K562 (cell line): Measurements from ENCODE around the gene RNU6-1. TPM values are rescaled to one million over a fixed set of nuclear protein-coding genes. Genes with fewer than 3 reads are reported as not detected.

Source experiments
- ATAC-seq: fragments of 200-7000 bp; cut with Tn5 transposase; 3 replicates; pipeline ENCODE4 v1.9.1; 2020; ENCODE audit warnings: moderate library complexity
- BruUV-seq: library from RNA; stranded (reverse); fragments of 400-500 nt; replicated peaks from 2 replicates; lab custom pipeline; 2021; lab: Mats Ljungman, UMichigan
- CTCF ChIA-PET: fragments of 300-600 bp; formaldehyde crosslinking; extraction: SDS; loops from one replicate; lab custom pipeline; 2021; ENCODE audit warnings: low intra/inter-chr PET ratio; lab: Yijun Ruan, JAX
- POLR2A ChIA-PET: fragments of 300-600, 350-650 bp; sonication (Branson Sonifier 250); formaldehyde crosslinking; extraction: SDS; loops from one replicate; lab custom pipeline; 2021; ENCODE audit warnings: antibody characterized with exemption, inconsistent platforms; lab: Yijun Ruan, JAX
- DNase-seq, 4 experiments: peaks; one replicate each; pipeline versions ENCODE4 v3.0.0 to v3.0.0-alpha.2; 2011 to 2018; ENCODE audit warnings: low spot score in 3 of 4, mixed read lengths in 3 of 4; ENCODE audit errors: extremely low read depth in 1 of 4
- FAIRE-seq: peaks from 2 replicates; lab custom pipeline; 2011; peaks lifted over from hg19 to GRCh38; lab: Jason Lieb, UNC
- H2AFZ ChIP-seq: 2 replicates; pipeline ENCODE4 v1.6.0; 2011; ENCODE audit warnings: low read depth, low read length, control low read depth, inconsistent platforms
- H3K27ac ChIP-seq: fragments of 200-600 bp; 3 replicates; pipeline ENCODE4 v1.8.0; 2011; ENCODE audit warnings: low read depth, mild to moderate bottlenecking, control low read depth, inconsistent platforms, low read length, moderate library complexity, mixed read lengths; ENCODE audit errors: extremely low read depth
- H3K27me3 ChIP-seq, 2 experiments: fragments of 300-600 bp in 1 of 2; 2 replicates in 1 of 2; 3 replicates in 1 of 2; pipeline versions ENCODE4 v1.6.0 to v1.8.0; 2011; ENCODE audit warnings: inconsistent platforms in 2 of 2, low read length in 2 of 2, mild to moderate bottlenecking in 1 of 2, mixed read lengths in 1 of 2, moderate library complexity in 1 of 2; ENCODE audit not compliant: control insufficient read depth in 2 of 2, insufficient read depth in 2 of 2
- H3K36me3 ChIP-seq: fragments of 300-600 bp; 3 replicates; pipeline ENCODE4 v1.8.0; 2011; ENCODE audit warnings: mild to moderate bottlenecking, low read length, inconsistent platforms; ENCODE audit not compliant: control insufficient read depth, insufficient read depth
- H3K4me1 ChIP-seq, 2 experiments: fragments of 200-600 bp in 1 of 2; replicated peaks in 1 of 2; 2 replicates in 1 of 2; 3 replicates in 1 of 2; pipeline versions ENCODE4 v1.5.1 to v1.8.0; 2011; ENCODE audit warnings: inconsistent platforms in 2 of 2, low read length in 2 of 2, mild to moderate bottlenecking in 1 of 2, mixed read lengths in 1 of 2, moderate library complexity in 1 of 2; ENCODE audit not compliant: control insufficient read depth in 2 of 2, insufficient read depth in 2 of 2
- H3K4me2 ChIP-seq: 2 replicates; pipeline ENCODE4 v1.6.1; 2011; ENCODE audit warnings: low read length, control low read depth, inconsistent platforms, mixed read lengths; ENCODE audit not compliant: insufficient read depth
- H3K4me3 ChIP-seq: fragments of 200-600 bp; sonication (generic), shearing (Covaris generic); 2 replicates; pipeline ENCODE4 v1.5.1; 2016; ENCODE audit warnings: control low read depth, inconsistent platforms
- H3K79me2 ChIP-seq: fragments of 200-600 bp; 3 replicates; pipeline ENCODE4 v1.8.0; 2011; ENCODE audit warnings: low read length, inconsistent platforms; ENCODE audit not compliant: control insufficient read depth, insufficient read depth
- H3K9ac ChIP-seq, 2 experiments: 2 replicates each; pipeline versions ENCODE4 v1.6.0 to v1.6.1; 2011; ENCODE audit warnings: low read depth in 2 of 2, low read length in 2 of 2, control low read depth in 1 of 2, inconsistent platforms in 1 of 2, mild to moderate bottlenecking in 1 of 2, mixed read lengths in 1 of 2; ENCODE audit not compliant: insufficient read depth in 1 of 2
- H3K9me1 ChIP-seq: one replicate; pipeline ENCODE4 v1.6.0; 2011; ENCODE audit warnings: inconsistent platforms, mild to moderate bottlenecking, low read length, moderate library complexity; ENCODE audit not compliant: control insufficient read depth, insufficient read depth
- H3K9me3 ChIP-seq: replicated peaks from 2 replicates; pipeline ENCODE4 v1.5.1; 2011; ENCODE audit warnings: low read depth, low read length, inconsistent platforms; ENCODE audit not compliant: control insufficient read depth, insufficient read depth
- H4K20me1 ChIP-seq: replicated peaks from 2 replicates; pipeline ENCODE4 v1.6.1; 2011; ENCODE audit warnings: low read length, inconsistent platforms, mixed read lengths; ENCODE audit not compliant: control insufficient read depth, insufficient read depth
- GTF2F1 ChIP-seq: IDR thresholded peaks from 2 replicates; pipeline ENCODE4 v1.6.1; 2011; ENCODE audit warnings: low read depth, low read length, improper control_type of control experiment
- ZNF384 ChIP-seq: IDR thresholded peaks from 2 replicates; pipeline ENCODE4 v1.6.1; 2012; ENCODE audit warnings: low read depth, low read length, improper control_type of control experiment
- ZNF699 ChIP-seq: fragments of 250-450 bp; sonication (Bioruptor Pico); IDR thresholded peaks from 2 replicates; pipeline ENCODE4 v1.8.0; 2021; ENCODE audit warnings: mild to moderate bottlenecking, moderate library complexity; ENCODE audit not compliant: insufficient replicate concordance
- WGBS: fragments of 100-300 bp; shearing (Covaris generic); methylation state at CpG from one replicate; pipeline ENCODE4 v1.1.6; 2016; ENCODE audit warnings: low coverage, mixed read lengths; ENCODE audit not compliant: insufficient coverage; ENCODE audit errors: missing lambda C conversion rate; 5-methylcytosine and 5-hydroxymethylcytosine counted together
- in situ Hi-C: fragments of 300-500 bp; cut with MboI; formaldehyde crosslinking; loops from 4 replicates; pipeline ENCODE4 v1.15.0; 2018; ENCODE audit warnings: inconsistent platforms, mixed read lengths
- intact Hi-C: fragments of 100-400 bp; cut with micrococcal nuclease; formaldehyde crosslinking; loops from 2 replicates; pipeline ENCODE4 v1.14.2; 2022
- polyA plus RNA-seq, 8 experiments: library from polyadenylated mRNA; depleted of rRNA in 4 of 8; stranded (reverse) in 5 of 8; unstranded in 3 of 8; fragments of >200 nt; fragmentation: Nextera tagmentation in 2 of 8; fragmentation: Illumina TruSeq in 1 of 8; extraction: Ambion mirVana in 2 of 8; extraction: Trizol in 1 of 8; gene quantifications; 2 replicates each; pipeline versions ENCODE4 v1.2.1 to v1.2.3, GENCODE V29; 2011 to 2014; ENCODE audit warnings: inconsistent platforms in 1 of 8, missing spikeins in 1 of 8
- total RNA-seq, 7 experiments: library from RNA; depleted of rRNA in 6 of 7; stranded (reverse); fragments of >200 nt in 6 of 7; fragmentation: Illumina TruSeq in 2 of 7; extraction: Trizol in 2 of 7; gene quantifications; 2 replicates each; pipeline versions ENCODE4 v1.2.1 to v1.2.3, GENCODE V29; 2011 to 2021; ENCODE audit warnings: low replicate concordance in 1 of 7
- TF ChIP-seq, protein P1 (sequence below): fragments of 450-650 bp; IDR thresholded peaks from one replicate; pipeline ENCODE4 v1.6.1; 2018; ENCODE audit warnings: mild to moderate bottlenecking, moderate library complexity; ENCODE audit not compliant: partially characterized antibody

Gene RNU6-1
- total and polyA plus RNA-seq, 9 of the 15 experiments (the other 6 are each of a cell fraction or from before 2014, with no cell fraction given): not detected

DNA sequence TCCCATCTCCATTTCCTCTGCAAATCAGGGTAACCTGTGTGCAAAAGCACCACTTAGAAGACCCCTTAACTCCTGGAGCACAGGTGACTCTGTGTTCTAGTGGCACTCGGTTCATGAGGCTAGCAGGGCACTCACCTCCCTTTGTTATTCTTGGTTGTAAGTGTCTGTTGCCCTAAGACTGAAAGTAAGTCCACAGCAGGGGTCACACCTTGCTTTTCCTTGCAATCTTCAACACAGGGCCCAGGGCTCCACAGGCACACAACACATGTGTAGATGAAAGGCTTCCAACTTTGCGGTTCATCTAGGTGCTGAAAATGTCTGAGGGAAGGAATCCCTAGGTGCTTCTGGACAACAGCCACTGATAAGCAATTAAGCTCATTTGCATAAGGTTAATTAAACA, 2.9 kb downstream of the RNU6-1 start:
- H3K9ac ChIP-seq: no peak overlapping the region
- no peak for FAIRE-seq
- H3K9me1 ChIP-seq: no peaks in the 10 kb centered on the region
- no peak for ATAC-seq
- H3K36me3 ChIP-seq: no peaks in the 10 kb centered on the region
- ChIA-PET CTCF (interaction anchor here (0.7 to 5.5 kb wide), 4 partner anchors 335 to 934 kb away, joined by 3 to 39 read pairs (median 12); no protein-coding TSS in a partner anchor), POLR2A (no interaction called here)
- H3K4me2 ChIP-seq: no peak overlapping the region
- H3K27ac ChIP-seq: no peak overlapping the region
- BruUV-seq: no TSS peak
- no peaks in the 10 kb centered on the region for H3K9me3 ChIP-seq
- H3K4me1 ChIP-seq: peaks cover 11 to 49% of the 10 kb centered on the region in 2 experiments
- H3K27me3 ChIP-seq: peaks cover 2 to 29% of the 10 kb centered on the region in 2 experiments; a peak in 4 of 5 replicates
- intact Hi-C loops: loop anchor here (1.0 to 10.0 kb wide), 2 partner anchors 380 to 532 kb away; no protein-coding TSS in a partner anchor
- no peak overlapping the region for H2AFZ ChIP-seq
- DNase-seq: no peak
- H3K79me2 ChIP-seq: no peaks in the 10 kb centered on the region
- TF ChIP-seq GTF2F1: no peak
- H4K20me1 ChIP-seq: no peaks in the 10 kb centered on the region; the same call in 1 of the 2 replicates
- 3% methylated on average over 2 of the region's 2 CpGs for WGBS
- in situ Hi-C loops: loop anchor here (5.0 to 10.0 kb wide), 2 partner anchors 380 to 902 kb away; no protein-coding TSS in a partner anchor
- H3K4me3 ChIP-seq: no peak overlapping the region

DNA sequence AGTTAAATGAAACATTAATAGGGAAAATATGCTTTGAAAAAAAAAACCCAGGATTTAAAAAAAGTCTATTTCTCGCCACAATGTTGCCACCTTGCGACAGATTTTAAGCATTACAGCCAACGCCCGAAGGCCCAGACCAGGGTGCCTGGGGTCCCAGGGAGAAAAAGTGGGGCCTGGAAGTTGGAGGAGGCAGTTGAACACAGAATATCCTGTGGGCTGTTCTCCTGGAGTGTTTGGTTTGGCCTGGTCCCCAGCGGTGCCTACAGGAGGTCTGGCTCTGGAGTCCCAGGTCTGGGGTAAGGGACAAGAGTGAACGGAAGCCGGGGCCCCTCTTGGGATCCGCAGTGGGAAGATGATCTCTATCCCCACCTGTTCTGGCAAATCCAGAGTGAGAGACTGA, 3.4 kb downstream of the RNU6-1 start:
- no peaks in the 10 kb centered on the region; the same call in 1 of the 2 replicates for H4K20me1 ChIP-seq
- no peaks in the 10 kb centered on the region for H3K9me1 ChIP-seq
- no TSS peak for BruUV-seq
- FAIRE-seq (peak; percentile 89), ATAC-seq (no peak), DNase-seq (peak; percentile 52 to 62 (median 60))
- 35% methylated on average over 8 of the region's 8 CpGs for whole genome bisulfite sequencing
- H3K4me1 ChIP-seq: peaks cover 11 to 48% of the 10 kb centered on the region in 2 experiments
- H3K27ac ChIP-seq: no peak overlapping the region
- POLR2A ChIA-PET: no interaction called here
- intact Hi-C loops: loop anchor here (1.0 to 10.0 kb wide), 2 partner anchors 379 to 532 kb away; no protein-coding TSS in a partner anchor
- H3K4me2 ChIP-seq: no peak overlapping the region
- H3K36me3 ChIP-seq: no peaks in the 10 kb centered on the region
- no peaks in the 10 kb centered on the region for H3K9me3 ChIP-seq
- H3K9ac ChIP-seq: no peak overlapping the region
- in situ Hi-C loops: loop anchor here (5.0 to 10.0 kb wide), 2 partner anchors 379 to 902 kb away; no protein-coding TSS in a partner anchor
- no peak overlapping the region for H2AFZ ChIP-seq
- peaks cover 2 to 29% of the 10 kb centered on the region in 2 experiments; a peak in 4 of 5 replicates for H3K27me3 ChIP-seq
- H3K79me2 ChIP-seq: no peaks in the 10 kb centered on the region
- H3K4me3 ChIP-seq: no peak overlapping the region
- CTCF ChIA-PET: interaction anchor here (0.6 to 5.5 kb wide), 5 partner anchors 335 to 933 kb away, joined by 3 to 39 read pairs (median 4); no protein-coding TSS in a partner anchor
- no peak for TF ChIP-seq ZNF699 (CRISPR knock-in tag)
- TF ChIP-seq ZNF384: peak; percentile 90
- TF ChIP-seq, protein P1, sequence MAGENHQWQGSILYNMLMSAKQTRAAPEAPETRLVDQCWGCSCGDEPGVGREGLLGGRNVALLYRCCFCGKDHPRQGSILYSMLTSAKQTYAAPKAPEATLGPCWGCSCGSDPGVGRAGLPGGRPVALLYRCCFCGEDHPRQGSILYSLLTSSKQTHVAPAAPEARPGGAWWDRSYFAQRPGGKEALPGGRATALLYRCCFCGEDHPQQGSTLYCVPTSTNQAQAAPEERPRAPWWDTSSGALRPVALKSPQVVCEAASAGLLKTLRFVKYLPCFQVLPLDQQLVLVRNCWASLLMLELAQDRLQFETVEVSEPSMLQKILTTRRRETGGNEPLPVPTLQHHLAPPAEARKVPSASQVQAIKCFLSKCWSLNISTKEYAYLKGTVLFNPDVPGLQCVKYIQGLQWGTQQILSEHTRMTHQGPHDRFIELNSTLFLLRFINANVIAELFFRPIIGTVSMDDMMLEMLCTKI: no peak
